ENCODE results near the gene CELF2. TPM values are rescaled to one million over a fixed set of nuclear protein-coding genes. Genes with fewer than 3 reads are reported as not detected.
"Not testable (repeated sequence)": the region's sequence is repeated elsewhere in the genome, so short reads cannot be mapped to it uniquely, and the experiment has no call there.

CELF2 gene
- total RNA-seq, 2 experiments from 2014 or later = 165 to 181 TPM

DNA sequence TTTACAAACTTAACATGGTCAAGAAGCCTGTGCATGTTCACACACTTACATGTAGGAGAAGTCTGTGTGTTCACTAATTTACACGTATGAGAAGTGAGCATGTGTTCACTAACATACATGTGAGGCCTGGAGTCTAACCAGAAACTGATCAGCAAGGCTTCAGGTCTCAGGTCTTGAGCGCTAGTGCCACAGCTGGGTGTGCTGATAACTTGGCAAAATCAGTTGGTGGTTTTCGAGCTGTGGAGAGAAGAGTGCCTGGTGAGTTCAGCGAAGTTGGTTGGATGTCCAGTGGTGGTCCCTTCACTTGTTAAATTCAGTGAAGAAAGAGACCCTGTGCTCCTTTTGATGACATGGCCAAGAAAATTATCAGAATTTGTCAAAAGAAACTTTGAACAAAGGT lies 98.7 kb downstream of the CELF2 start:
- H3K36me3 Mint-ChIP-seq (ENCODE audit: low read depth) = no peaks in the 10 kb centered on the region
- ChIA-PET POLR2A (no interaction called here), CTCF (no interaction called here)
- no peak for DNase-seq
- no peak overlapping the region for H3K27ac Mint-ChIP-seq
- H3K9me3 Mint-ChIP-seq = no peaks in the 10 kb centered on the region
- H3K27me3 Mint-ChIP-seq = no peaks in the 10 kb centered on the region
- H3K4me1 Mint-ChIP-seq = peaks cover 14% of the 10 kb centered on the region
- no peak overlapping the region for H3K4me3 Mint-ChIP-seq

DNA sequence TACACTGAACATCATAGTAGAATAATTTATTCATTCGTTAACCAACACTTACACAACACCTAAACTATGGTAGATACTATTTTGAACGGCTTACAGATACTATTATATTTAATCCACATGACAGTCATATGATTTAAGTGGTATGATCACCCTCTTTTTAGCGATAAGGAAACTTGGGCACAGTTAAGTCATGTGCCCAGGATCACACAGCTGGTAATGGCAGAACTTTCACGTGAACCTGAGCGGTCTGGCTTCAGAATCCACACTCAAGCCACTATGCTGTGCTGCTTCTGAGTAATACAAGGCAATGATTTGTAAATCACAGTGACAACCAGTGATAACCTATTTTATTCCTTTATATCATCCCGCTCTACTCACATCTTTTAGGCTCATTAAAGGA lies 99.1 kb downstream of the CELF2 start:
- DNase-seq = no peak
- no peak overlapping the region for H3K4me3 Mint-ChIP-seq
- H3K27me3 Mint-ChIP-seq = no peaks in the 10 kb centered on the region
- H3K9me3 Mint-ChIP-seq = peaks cover 3% of the 10 kb centered on the region
- H3K27ac Mint-ChIP-seq = no peak overlapping the region
- no peaks in the 10 kb centered on the region for H3K36me3 Mint-ChIP-seq (ENCODE audit: low read depth)
- peaks cover 14% of the 10 kb centered on the region for H3K4me1 Mint-ChIP-seq
- ChIA-PET CTCF (no interaction called here), POLR2A (no interaction called here)

GRCh38 chr10:11118686-11119085 lies 101.0 kb downstream of the CELF2 start:
- Mint-ChIP-seq H3K9me3 (peaks cover 8% of the 10 kb centered on the region), H3K4me1 (peaks cover 8% of the 10 kb centered on the region), H3K27me3 (no peaks in the 10 kb centered on the region), H3K27ac (no peak overlapping the region), H3K36me3 (ENCODE audit: low read depth) (peaks cover 3% of the 10 kb centered on the region), H3K4me3 (no peak overlapping the region)
- POLR2A ChIA-PET = no interaction called here
- CTCF ChIA-PET = interaction anchor here (1.1 to 1.5 kb wide), 2 partner anchors 13 to 27 kb away, joined by 3 read pairs; no protein-coding TSS in a partner anchor
- DNase-seq = no peak

DNA sequence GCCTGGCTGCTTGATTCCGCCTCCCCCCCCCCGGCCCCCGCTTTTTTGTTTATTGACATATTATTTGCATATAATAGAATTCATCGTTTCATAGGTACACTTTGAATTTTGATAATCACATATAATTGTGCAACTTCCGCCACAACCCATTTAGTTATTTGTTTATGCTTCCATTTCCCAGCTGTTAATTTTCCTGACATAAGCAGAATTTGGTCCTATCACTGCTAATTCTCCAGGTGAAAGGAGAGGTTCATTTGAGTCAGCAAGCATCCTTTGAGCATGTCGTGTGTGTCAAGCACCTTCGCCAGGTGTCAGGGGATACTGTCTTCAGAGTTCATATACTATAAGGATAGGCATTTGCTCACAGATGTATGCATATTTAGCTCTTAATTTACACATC lies 102.2 kb downstream of the CELF2 start:
- ChIA-PET POLR2A (interaction anchor here (0.6 kb wide), 2 partner anchors 48 to 140 kb away, joined by 3 to 8 read pairs; no protein-coding TSS in a partner anchor), CTCF (interaction anchor here (0.6 kb wide), 1 partner anchor 1400 kb away, joined by 3 read pairs; no protein-coding TSS in a partner anchor)
- Mint-ChIP-seq H3K9me3 (peaks cover 17% of the 10 kb centered on the region), H3K36me3 (ENCODE audit: low read depth) (peaks cover 12% of the 10 kb centered on the region), H3K4me3 (no peak overlapping the region), H3K4me1 (peaks cover 5% of the 10 kb centered on the region), H3K27me3 (no peaks in the 10 kb centered on the region), H3K27ac (no peak overlapping the region)
- no peak for DNase-seq

- POLR2A ChIA-PET = no interaction called here
- Mint-ChIP-seq H3K4me1 (peaks cover 5% of the 10 kb centered on the region), H3K27ac (no peak overlapping the region), H3K27me3 (no peaks in the 10 kb centered on the region), H3K36me3 (ENCODE audit: low read depth) (peaks cover 14% of the 10 kb centered on the region), H3K9me3 (peaks cover 22% of the 10 kb centered on the region), H3K4me3 (no peak overlapping the region)
- CTCF ChIA-PET = interaction anchor here (1.1 kb wide), 1 partner anchor 150 kb away, joined by 3 read pairs; no protein-coding TSS in a partner anchor
- DNase-seq = no peak
Observed at GRCh38 chr10:11120711-11121110, 103.0 kb downstream of the CELF2 start.

DNA sequence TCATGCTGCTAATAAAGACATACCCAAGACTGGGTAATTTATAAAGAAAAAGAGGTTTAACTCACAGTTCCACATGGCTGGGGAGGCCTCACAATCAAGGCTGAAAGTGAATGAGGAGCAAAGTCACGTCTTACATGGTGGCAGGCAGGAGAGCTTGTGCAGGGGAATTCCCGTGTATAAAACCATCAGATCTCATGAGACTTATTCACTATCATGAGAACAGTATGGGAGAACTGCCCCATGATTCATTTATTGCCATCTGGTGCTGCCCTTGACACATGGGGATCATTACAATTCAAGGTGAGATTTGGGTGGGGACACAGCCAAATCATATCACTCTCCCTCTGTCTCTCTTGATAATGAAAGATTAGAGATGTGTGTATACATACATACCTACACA lies 106.2 kb downstream of the CELF2 start:
- CTCF ChIA-PET = interaction anchor here (0.9 to 1.2 kb wide), 2 partner anchors 10 kb away, joined by 3 to 4 read pairs; no protein-coding TSS in a partner anchor
- H3K27ac Mint-ChIP-seq, DNase-seq, H3K4me1 Mint-ChIP-seq, H3K4me3 Mint-ChIP-seq, POLR2A ChIA-PET, H3K27me3 Mint-ChIP-seq: not testable (repeated sequence)
- Mint-ChIP-seq H3K9me3 (peaks cover 40% of the 10 kb centered on the region), H3K36me3 (ENCODE audit: low read depth) (peaks cover 29% of the 10 kb centered on the region)

DNA sequence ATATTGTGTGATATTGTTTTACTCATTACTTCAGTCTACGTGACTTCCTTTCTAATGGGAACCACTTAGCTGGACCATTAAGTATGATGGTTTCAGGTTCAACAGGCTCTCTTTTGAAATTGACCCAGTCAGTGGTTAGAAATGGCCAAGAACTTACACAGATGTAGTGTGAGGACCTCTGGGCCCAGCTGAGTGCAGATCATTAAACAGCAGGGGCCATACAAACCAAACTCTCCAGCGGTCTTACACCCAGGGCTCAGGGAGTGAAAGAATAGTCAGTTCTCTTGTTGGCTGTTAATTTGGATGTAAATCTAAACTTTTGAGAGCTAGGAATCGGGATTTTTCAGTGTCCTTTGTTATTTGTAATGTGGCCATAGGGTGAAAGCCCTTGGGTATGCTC lies 107.3 kb downstream of the CELF2 start:
- Mint-ChIP-seq H3K4me3 (no peak overlapping the region), H3K4me1 (peaks cover 5% of the 10 kb centered on the region), H3K36me3 (ENCODE audit: low read depth) (peaks cover 38% of the 10 kb centered on the region), H3K27ac (no peak overlapping the region), H3K27me3 (no peaks in the 10 kb centered on the region), H3K9me3 (peaks cover 40% of the 10 kb centered on the region)
- CTCF ChIA-PET = no interaction called here
- POLR2A ChIA-PET = no interaction called here
- DNase-seq = no peak

GRCh38 chr10:11127017-11127416 lies 109.3 kb downstream of the CELF2 start:
- H3K27me3 Mint-ChIP-seq, H3K27ac Mint-ChIP-seq, DNase-seq, POLR2A ChIA-PET, H3K4me1 Mint-ChIP-seq, H3K4me3 Mint-ChIP-seq: not testable (repeated sequence)
- Mint-ChIP-seq H3K9me3 (peaks cover 36% of the 10 kb centered on the region), H3K36me3 (ENCODE audit: low read depth) (peaks cover 38% of the 10 kb centered on the region)
- CTCF ChIA-PET = interaction anchor here (1.6 kb wide), 1 partner anchor 98 kb away, joined by 7 read pairs; no protein-coding TSS in a partner anchor

DNA sequence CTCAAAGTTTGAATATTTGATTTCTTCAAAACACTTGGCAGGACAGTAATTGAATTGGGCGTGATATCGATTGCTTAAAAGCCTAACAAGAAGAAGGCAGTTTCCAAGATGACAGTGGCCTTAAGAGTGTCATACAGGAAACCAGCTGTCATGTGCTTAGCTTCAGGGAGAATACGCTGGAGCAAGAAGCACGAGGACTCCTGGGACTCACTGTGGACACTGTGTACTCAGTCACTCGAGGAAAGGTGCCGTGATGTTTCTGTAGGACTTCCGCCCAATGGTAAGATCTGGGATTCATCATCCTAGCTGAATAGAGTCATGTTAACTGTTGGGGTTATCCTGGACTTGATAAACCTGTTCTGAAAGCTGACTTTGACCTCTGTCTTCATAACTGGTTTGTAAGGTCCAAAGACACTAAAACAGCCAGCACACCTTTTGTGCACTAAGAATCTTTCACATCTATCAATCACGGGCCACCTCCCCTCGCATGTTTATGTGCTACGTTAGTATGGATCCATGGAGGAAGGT lies 113.5 kb downstream of the CELF2 start:
- Mint-ChIP-seq H3K4me1 (peaks cover 6% of the 10 kb centered on the region), H3K9me3 (peaks cover 14% of the 10 kb centered on the region), H3K27ac (no peak overlapping the region), H3K36me3 (ENCODE audit: low read depth) (peaks cover 21% of the 10 kb centered on the region), H3K27me3 (no peaks in the 10 kb centered on the region), H3K4me3 (no peak overlapping the region)
- ChIA-PET CTCF (interaction anchor here (0.7 to 1.7 kb wide), 3 partner anchors 13 to 33 kb away, joined by 3 to 6 read pairs (median 4); no protein-coding TSS in a partner anchor), POLR2A (no interaction called here)
- DNase-seq = no peak

DNA sequence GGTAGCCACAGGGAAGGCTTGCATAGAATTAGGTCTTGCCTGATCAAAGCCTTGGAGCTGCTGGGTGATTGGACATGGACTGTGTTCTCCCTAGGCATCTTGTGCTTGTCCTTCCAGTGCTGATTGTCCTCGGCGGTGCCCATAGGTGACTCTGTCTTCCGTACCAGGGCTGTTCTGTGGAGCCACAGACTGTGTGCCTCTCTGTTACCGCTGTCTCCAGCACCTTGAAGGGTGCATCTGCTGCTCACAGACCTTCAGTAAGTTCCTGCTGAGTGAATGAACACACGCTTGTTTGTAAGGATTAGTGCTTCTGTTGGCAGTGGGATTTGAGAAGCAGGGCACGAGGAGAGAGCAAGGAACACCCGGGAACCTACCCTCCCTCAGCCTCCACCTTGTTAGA lies 116.7 kb downstream of the CELF2 start:
- peaks cover 6% of the 10 kb centered on the region for H3K4me1 Mint-ChIP-seq
- DNase-seq = no peak
- H3K27me3 Mint-ChIP-seq = no peaks in the 10 kb centered on the region
- ChIA-PET CTCF (no interaction called here), POLR2A (no interaction called here)
- peaks cover 6% of the 10 kb centered on the region for H3K36me3 Mint-ChIP-seq (ENCODE audit: low read depth)
- no peaks in the 10 kb centered on the region for H3K9me3 Mint-ChIP-seq
- H3K4me3 Mint-ChIP-seq = no peak overlapping the region
- no peak overlapping the region for H3K27ac Mint-ChIP-seq

DNA sequence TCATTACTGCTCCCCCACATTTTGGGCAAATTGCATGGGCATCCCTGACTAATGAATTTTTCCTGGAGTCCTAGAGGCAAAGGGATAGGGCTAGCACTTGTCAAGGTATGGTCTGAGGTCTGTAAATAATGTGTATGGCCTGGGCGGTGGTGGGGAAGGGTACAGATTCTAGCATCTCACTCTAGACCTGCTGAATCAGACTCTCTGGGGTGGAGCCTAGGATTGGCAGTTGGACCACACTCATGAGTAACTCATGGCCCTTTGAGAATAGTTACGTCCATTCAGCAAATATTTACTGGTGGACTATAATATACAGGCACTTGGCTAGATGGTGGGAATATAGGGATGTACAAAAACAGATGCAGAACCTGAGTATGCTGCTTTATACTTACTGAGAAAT lies 118.0 kb downstream of the CELF2 start:
- H3K27ac Mint-ChIP-seq = no peak overlapping the region
- H3K27me3 Mint-ChIP-seq = no peaks in the 10 kb centered on the region
- no peak for DNase-seq
- POLR2A ChIA-PET = no interaction called here
- CTCF ChIA-PET = no interaction called here
- no peaks in the 10 kb centered on the region for H3K9me3 Mint-ChIP-seq
- H3K4me3 Mint-ChIP-seq = no peak overlapping the region
- H3K36me3 Mint-ChIP-seq (ENCODE audit: low read depth) = no peaks in the 10 kb centered on the region
- peaks cover 14% of the 10 kb centered on the region for H3K4me1 Mint-ChIP-seq

GRCh38 chr10:11138314-11139033 lies 120.8 kb downstream of the CELF2 start:
- no peak overlapping the region for H3K4me3 Mint-ChIP-seq
- peaks cover 8% of the 10 kb centered on the region for H3K9me3 Mint-ChIP-seq
- no peak overlapping the region for H3K27ac Mint-ChIP-seq
- ChIA-PET CTCF (no interaction called here), POLR2A (no interaction called here)
- H3K4me1 Mint-ChIP-seq = peaks cover 36% of the 10 kb centered on the region
- no peaks in the 10 kb centered on the region for H3K27me3 Mint-ChIP-seq
- peaks cover 8% of the 10 kb centered on the region for H3K36me3 Mint-ChIP-seq (ENCODE audit: low read depth)
- DNase-seq = no peak

DNA sequence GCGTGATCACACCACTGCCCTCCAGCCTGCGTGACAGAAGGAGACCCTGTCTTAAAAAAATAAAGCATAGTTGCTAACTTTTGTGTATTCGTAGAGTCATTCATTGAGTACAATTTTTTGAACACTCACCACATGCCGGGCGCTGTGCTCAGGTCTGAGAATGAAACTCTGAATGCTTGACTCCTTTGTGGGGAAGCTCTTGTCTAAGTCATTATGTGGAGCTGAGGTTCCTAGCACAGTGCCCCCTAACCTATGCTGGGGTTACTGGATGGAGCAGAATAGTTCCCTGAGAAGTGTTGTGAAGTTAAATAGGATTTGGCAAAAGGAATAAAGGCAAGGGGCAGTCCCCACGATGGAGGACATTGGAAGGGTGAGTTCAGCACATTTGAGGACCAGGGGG lies 123.3 kb downstream of the CELF2 start:
- H3K9me3 Mint-ChIP-seq = peaks cover 8% of the 10 kb centered on the region
- peak overlapping the region; percentile 94 for H3K27ac Mint-ChIP-seq
- peak overlapping the region; percentile 18 for H3K4me3 Mint-ChIP-seq
- H3K27me3 Mint-ChIP-seq = no peaks in the 10 kb centered on the region
- H3K4me1 Mint-ChIP-seq = peaks cover 58% of the 10 kb centered on the region
- ChIA-PET POLR2A (no interaction called here), CTCF (interaction anchor here (0.7 to 1.8 kb wide), 4 partner anchors 9 to 73 kb away, joined by 3 to 6 read pairs (median 4); no protein-coding TSS in a partner anchor)
- H3K36me3 Mint-ChIP-seq (ENCODE audit: low read depth) = peaks cover 8% of the 10 kb centered on the region
- no peak for DNase-seq
